Measurements from ENCODE around the gene RNU1-3. TPM values are rescaled to one million over a fixed set of nuclear protein-coding genes. Genes with fewer than 3 reads are reported as not detected.
A peak's percentile ranks its signal among the peaks of the same experiment; 100 is the strongest.
"Not testable (repeated sequence)": the region's sequence is repeated elsewhere in the genome, so short reads cannot be mapped to it uniquely, and the experiment has no call there.

RNU1-3 gene
- total RNA-seq, 1 donor from 2014 or later = 3,042 TPM

DNA sequence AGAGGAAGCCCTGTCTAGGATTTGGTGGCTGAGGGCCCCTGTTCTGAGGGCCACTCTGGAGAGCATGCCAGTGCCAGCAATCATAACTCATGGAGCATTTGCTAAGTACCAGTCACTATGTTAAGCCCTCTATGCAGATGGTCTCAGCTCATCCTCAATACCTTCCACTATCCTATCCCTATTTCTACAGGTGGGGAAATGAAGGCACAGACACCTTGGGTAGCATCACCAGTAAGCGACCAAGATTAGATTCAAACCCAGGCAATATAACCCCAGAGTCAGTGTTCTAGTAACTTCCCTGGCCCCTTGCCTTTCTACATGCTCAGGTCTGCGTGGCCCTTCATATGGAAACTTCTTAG, 45.5 kb downstream of the RNU1-3 start:
- H3K36me3 Mint-ChIP-seq (ENCODE audit: low read depth) = peaks cover 3% of the 10 kb centered on the region
- DNase-seq (ENCODE audit: low read depth, low spot score) = no peak
- H3K9me3 Mint-ChIP-seq = no peaks in the 10 kb centered on the region
- TF ChIP-seq, protein P1, sequence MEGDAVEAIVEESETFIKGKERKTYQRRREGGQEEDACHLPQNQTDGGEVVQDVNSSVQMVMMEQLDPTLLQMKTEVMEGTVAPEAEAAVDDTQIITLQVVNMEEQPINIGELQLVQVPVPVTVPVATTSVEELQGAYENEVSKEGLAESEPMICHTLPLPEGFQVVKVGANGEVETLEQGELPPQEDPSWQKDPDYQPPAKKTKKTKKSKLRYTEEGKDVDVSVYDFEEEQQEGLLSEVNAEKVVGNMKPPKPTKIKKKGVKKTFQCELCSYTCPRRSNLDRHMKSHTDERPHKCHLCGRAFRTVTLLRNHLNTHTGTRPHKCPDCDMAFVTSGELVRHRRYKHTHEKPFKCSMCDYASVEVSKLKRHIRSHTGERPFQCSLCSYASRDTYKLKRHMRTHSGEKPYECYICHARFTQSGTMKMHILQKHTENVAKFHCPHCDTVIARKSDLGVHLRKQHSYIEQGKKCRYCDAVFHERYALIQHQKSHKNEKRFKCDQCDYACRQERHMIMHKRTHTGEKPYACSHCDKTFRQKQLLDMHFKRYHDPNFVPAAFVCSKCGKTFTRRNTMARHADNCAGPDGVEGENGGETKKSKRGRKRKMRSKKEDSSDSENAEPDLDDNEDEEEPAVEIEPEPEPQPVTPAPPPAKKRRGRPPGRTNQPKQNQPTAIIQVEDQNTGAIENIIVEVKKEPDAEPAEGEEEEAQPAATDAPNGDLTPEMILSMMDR (conservative IDR thresholded peaks at IDR 0.05) = peak; percentile 59
- H3K4me3 Mint-ChIP-seq = no peak overlapping the region
- no peaks in the 10 kb centered on the region for H3K4me1 Mint-ChIP-seq
- no peak overlapping the region for H3K27ac Mint-ChIP-seq (ENCODE audit: unreplicated experiment)
- no peaks in the 10 kb centered on the region for H3K27me3 Mint-ChIP-seq (ENCODE audit: low read depth)

DNA sequence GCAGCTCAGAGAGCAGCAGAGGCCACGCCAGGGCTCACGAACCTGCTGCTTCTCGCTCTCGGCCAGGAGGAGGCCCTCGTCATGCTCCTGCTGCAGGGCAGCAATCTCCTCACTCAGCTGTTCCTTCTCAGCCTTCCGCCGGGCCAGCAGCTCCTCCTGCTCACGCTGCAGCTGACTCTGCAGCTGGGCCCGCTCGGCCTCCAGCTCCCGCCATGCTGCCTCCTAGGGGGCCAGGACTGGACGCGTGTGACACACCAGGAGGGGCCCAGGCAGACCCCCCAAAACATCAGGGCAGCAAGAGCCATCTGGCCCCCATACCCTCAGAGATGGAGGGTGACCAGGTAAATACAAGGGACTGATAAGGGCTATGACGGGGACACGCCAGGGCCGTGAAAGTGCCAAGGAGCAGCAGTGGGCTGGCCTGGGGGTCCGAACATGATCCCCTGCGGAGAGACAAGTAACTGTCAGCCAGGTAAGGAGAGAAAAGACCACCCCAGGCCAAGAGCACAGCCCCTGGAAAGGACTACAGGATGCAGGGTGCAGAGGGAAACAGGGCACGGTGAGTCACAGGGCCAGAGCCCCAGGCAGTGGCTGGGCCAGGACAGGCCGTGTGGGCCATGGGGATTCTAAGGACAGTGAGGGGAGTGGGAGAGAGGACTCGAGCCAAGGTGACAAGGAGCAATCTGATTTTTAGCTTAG, 46.8 kb downstream of the RNU1-3 start:
- H3K27me3 Mint-ChIP-seq (ENCODE audit: low read depth); H3K4me1 Mint-ChIP-seq; H3K36me3 Mint-ChIP-seq (ENCODE audit: low read depth); H3K9me3 Mint-ChIP-seq; H3K27ac Mint-ChIP-seq (ENCODE audit: unreplicated experiment); H3K4me3 Mint-ChIP-seq; DNase-seq (ENCODE audit: low read depth, low spot score): not testable (repeated sequence)

DNA sequence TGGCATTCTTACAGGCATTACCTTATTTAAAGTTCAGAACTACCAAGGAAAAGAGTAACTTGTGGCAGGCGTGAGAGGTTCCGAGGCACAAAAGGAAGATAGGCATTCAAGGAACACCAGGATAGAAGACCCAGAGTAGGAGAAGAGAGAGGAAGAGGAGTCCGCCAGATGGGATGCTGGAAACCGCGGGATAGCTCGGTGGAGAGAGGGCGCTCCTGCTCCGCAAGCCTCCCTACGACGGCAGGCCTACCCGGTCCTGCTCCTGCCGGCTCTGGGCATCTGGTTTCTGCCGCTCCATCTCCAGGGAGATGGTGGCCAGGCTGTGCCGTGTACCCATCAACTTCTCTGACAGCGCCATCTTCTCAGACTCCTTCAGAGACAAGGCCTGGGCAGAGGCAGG, 48.0 kb downstream of the RNU1-3 start:
- Mint-ChIP-seq H3K4me3 (no peak overlapping the region), H3K9me3 (no peaks in the 10 kb centered on the region), H3K27me3 (ENCODE audit: low read depth) (no peaks in the 10 kb centered on the region), H3K4me1 (no peaks in the 10 kb centered on the region), H3K36me3 (ENCODE audit: low read depth) (no peaks in the 10 kb centered on the region), H3K27ac (ENCODE audit: unreplicated experiment) (no peak overlapping the region)
- DNase-seq (ENCODE audit: low read depth, low spot score) = no peak
- TF ChIP-seq, protein P1 (conservative IDR thresholded peaks at IDR 0.05) = no peak

GRCh38 chr1:16617778-16618580, 48.8 kb downstream of the RNU1-3 start:
- DNase-seq (ENCODE audit: low read depth, low spot score) = no peak
- H3K4me3 Mint-ChIP-seq = no peak overlapping the region
- no peaks in the 10 kb centered on the region for H3K9me3 Mint-ChIP-seq
- no peaks in the 10 kb centered on the region for H3K36me3 Mint-ChIP-seq (ENCODE audit: low read depth)
- TF ChIP-seq, protein P1 (conservative IDR thresholded peaks at IDR 0.05) = no peak
- H3K4me1 Mint-ChIP-seq = no peaks in the 10 kb centered on the region
- no peaks in the 10 kb centered on the region for H3K27me3 Mint-ChIP-seq (ENCODE audit: low read depth)
- no peak overlapping the region for H3K27ac Mint-ChIP-seq (ENCODE audit: unreplicated experiment)

DNA sequence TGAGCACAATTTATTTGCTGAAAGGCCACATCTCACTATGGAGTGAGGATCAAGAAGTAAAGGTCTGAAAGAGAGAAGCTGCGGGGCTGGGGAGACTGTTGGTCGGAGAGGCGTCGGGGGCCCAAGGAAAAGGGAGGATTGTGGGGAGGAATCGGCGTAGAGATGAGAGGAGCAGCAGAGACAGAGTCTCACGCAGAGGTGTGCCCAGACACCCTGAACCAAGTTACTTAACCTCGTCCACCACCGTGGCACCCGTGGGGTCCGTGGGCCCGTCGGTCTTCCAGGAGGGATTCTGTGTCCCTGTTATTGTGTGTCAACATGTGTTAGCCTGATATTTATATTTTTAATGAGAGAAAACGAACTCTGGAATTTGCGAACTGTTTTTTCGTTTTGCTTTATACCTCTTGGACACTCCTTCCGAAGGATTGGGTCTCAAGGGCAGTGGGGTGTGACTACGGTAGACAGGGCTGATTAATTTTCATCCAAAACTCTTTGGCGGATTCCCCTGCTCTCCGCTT, 49.6 kb downstream of the RNU1-3 start:
- no peaks in the 10 kb centered on the region for H3K36me3 Mint-ChIP-seq (ENCODE audit: low read depth)
- no peaks in the 10 kb centered on the region for H3K4me1 Mint-ChIP-seq
- no peak overlapping the region for H3K27ac Mint-ChIP-seq (ENCODE audit: unreplicated experiment)
- no peak for DNase-seq (ENCODE audit: low read depth, low spot score)
- H3K27me3 Mint-ChIP-seq (ENCODE audit: low read depth) = no peaks in the 10 kb centered on the region
- H3K4me3 Mint-ChIP-seq = no peak overlapping the region
- TF ChIP-seq, protein P1 (conservative IDR thresholded peaks at IDR 0.05) = no peak
- H3K9me3 Mint-ChIP-seq = no peaks in the 10 kb centered on the region

Other genes starting within 250 kb of the RNU1-3 start
- gene SPATA21, start 229.5 kb downstream of the RNU1-3 start, total RNA-seq = not detected in 2 replicates
- 44.7 and 44.8 TPM in 2 replicates for gene NECAP2, start 226.2 kb downstream of the RNU1-3 start, total RNA-seq
- 2,478 and 3,042 TPM in 2 replicates for gene RNU1-1, start 152.7 kb downstream of the RNU1-3 start, total RNA-seq
- 124 and 129 TPM in 2 replicates for gene NBPF1, start 53.4 kb downstream of the RNU1-3 start, total RNA-seq
- 2,478 and 3,042 TPM in 2 replicates for gene RNU1-4, start 73.6 kb upstream of the RNU1-3 start, total RNA-seq
- 2,478 and 3,042 TPM in 2 replicates for gene RNU1-2, start 229.0 kb upstream of the RNU1-3 start, total RNA-seq

Measured in neural crest cell (in vitro differentiated cells).